NCI-H1092 (cell line): ENCODE results near the gene CDC14A.
"Not testable (repeated sequence)": the region's sequence is repeated elsewhere in the genome, so short reads cannot be mapped to it uniquely, and the experiment has no call there.

Experiments used
- DNase-seq: peaks from one replicate; lab custom pipeline; 2025; lab: John Stamatoyannopoulos, UW

The CDC14A gene

GRCh38 chr1:100404821-100405220 is 52.5 kb downstream of the CDC14A start:
- no peak for DNase-seq

DNA sequence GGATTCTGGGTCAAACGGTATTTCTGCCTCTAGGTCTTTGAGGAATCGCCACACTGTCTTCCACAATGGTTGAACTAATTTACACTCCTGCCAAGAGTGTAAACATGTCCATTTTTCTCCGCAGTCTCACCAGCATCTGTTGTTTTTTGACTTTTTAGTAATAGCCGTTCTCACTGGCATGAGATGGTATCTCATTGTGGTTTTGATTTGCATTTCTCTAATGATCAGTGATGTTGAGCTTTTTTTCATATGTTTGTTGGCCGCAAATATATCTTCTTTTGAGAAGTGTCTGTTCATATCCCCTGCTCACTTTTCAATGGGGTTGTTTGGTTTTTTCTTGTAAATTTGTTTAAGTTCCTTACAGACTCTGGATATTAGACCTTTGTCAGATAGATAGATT is 53.6 kb downstream of the CDC14A start:
- DNase-seq, result not testable (repeated sequence)

GRCh38 chr1:100407390-100407789 is 55.1 kb downstream of the CDC14A start:
- not testable (repeated sequence) for DNase-seq

DNA sequence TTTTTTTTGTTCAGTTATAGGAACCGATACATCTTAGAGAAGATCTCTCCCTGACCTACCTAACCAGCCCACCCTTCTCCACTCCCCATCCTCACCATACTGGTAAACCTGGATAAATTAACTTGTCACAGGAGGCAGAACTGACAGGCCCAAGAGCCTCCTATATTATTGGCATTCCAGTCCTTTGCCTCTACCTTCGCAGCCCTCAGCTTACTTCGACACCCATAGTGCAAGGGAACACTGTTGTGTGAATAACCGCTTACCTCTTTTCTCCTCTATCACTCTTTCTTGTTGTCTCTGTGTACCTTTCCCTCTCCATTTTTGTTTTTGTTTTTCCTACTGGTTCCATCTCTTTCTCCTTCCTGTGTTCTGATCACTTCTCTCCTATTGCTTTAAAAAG is 58.7 kb downstream of the CDC14A start:
- no peak for DNase-seq

DNA sequence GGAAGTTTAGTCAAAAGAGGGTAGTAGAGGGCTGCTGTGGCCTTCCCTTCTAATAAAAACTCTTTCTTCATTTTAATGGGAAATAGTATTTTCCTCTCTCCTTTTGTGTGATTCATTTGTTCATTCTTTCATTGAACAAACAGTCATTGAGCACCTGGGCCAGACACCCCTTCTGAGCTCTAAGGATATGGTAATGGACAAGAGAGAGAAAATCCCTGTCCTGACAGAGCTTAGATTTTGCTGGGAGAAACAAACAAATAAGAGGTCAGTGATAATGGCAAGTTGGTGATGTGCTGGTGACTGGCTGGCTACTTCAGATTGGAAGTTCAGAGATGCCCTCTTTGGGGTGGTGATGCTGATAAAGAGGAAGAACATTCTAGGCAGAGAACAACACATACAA is 59.3 kb downstream of the CDC14A start:
- no peak for DNase-seq

DNA sequence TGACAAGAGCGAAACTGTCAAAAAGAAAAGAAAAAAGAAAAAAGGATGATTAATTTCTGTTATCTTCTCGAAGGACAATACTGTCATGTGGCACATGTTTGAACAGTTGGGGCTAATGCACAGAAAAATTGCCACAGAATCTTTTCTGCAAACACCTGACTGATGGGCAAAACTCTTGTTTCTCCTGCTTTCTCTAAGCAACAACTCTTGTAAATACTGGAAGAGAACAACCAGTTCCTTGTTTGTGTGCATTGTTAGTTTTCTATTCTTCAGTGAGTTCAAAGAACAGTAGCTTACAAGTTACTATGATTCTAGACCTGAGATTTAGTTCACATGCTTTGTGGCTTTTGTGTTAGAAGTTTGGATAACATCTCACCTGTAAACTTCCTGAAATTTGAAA is 60.7 kb downstream of the CDC14A start:
- no peak for DNase-seq

- no peak for DNase-seq
These were observed 62.6 kb downstream of the CDC14A start for GRCh38 chr1:100414693-100415497.

DNA sequence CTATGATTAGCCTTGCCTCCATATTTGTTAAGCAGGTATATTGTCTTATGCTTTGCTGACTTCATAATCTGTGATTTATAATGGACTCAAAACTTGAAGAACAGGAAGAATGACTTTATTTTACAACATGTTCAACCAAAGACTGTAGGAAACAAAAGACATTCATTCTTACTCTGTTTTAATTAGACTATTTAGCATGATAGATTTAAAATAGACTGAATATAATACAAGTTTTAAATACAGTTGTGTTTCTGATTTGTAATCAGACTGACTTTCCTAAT is 63.1 kb downstream of the CDC14A start:
- no peak for DNase-seq

GRCh38 chr1:100419072-100419471 is 66.8 kb downstream of the CDC14A start:
- DNase-seq, result no peak

- no peak for DNase-seq
These were observed 69.8 kb downstream of the CDC14A start for GRCh38 chr1:100422065-100422464.

DNA sequence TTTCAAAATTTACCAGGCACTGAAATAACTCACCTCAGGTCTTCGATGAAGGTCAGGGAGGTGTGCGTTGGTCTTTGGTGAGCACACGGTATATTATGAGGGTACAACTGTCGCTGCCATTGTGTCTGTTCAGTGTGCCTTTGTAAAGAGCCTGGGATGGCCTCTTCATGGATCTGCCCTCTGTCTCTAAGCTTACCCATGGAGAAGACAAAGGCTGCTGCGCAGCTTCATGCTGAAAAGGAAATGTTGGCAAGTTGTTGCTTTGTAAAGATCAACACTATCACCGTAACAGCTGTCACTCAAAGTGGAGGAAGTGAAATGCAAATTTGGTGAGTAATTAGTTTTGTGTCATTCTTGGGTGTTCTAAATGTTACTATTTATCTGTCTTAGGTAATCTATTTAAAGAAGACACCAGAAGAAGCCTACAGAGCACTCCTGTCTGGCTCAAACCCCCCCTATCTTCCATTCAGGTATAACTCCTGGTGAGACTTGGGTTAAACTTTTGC is 71.6 kb downstream of the CDC14A start:
- DNase-seq, result no peak

- no peak for DNase-seq
These were observed 75.9 kb downstream of the CDC14A start for GRCh38 chr1:100428160-100428559.

DNA sequence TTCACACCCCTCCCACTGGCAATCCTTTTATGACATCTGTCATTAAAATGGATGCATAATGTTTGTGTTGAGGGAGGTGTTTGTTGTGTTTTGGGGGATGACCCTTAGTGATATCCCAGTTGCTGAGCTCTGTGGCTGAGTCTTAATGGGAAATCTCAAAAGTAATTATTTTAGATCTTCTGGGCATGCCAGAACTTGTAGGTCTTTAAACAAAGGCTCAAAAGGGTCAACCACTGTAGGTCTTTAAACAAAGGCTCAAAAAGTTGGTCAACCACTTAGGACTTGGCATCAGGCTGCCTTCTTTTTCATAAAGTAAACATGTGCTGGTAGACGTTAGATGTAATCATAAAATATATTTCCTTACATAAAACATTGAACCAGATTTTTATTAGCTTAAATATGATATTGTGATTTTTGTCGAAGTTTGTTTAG is 78.0 kb downstream of the CDC14A start:
- DNase-seq, result no peak

DNA sequence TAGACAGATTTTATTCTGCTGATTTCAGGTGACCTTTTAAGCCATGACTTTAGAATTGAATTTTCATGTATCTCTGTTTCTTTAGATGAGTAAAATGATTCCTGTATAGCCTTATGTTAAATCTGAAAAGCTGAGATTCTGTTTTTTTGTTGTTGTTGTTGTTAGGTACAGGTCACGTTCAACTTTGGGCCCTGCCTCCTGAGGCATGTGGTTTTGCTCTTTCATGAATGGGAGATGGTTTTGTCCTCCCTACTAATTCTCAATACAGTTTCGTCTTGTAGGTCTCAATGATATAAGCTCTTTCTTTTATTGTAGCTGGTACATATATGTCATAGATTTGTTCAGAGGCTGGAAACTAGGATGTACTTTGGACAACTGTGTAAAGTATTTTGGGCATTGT is 79.6 kb downstream of the CDC14A start:
- DNase-seq, result no peak

- no peak for DNase-seq
These were observed 81.3 kb downstream of the CDC14A start for GRCh38 chr1:100433563-100433962.

GRCh38 chr1:100434831-100435230 is 82.5 kb downstream of the CDC14A start:
- DNase-seq, result no peak

- DNase-seq, result no peak
These were observed 86.1 kb downstream of the CDC14A start for GRCh38 chr1:100438375-100438774.

- DNase-seq, result no peak
These were observed 86.5 kb downstream of the CDC14A start for GRCh38 chr1:100438789-100439188.

GRCh38 chr1:100440075-100440809 is 87.9 kb downstream of the CDC14A start:
- no peak for DNase-seq

DNA sequence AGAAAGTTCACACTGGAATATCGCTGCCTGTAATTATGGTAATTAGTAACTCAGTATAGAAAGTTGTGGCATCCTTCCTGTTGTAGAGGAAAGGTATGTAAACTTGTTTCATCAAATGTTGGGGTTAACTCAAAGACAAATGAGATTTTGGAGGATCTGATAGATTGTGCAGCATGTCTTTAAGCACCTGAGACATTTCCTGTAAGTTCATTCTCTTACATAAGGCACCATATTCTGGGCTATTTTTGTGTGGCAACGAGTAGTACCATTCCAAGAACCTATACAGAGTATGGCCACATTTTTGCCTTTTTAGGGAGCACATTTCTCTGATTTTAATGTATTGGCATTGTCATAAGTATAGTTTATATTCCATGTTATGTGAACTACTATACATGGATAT is 88.8 kb downstream of the CDC14A start:
- DNase-seq, result no peak

DNA sequence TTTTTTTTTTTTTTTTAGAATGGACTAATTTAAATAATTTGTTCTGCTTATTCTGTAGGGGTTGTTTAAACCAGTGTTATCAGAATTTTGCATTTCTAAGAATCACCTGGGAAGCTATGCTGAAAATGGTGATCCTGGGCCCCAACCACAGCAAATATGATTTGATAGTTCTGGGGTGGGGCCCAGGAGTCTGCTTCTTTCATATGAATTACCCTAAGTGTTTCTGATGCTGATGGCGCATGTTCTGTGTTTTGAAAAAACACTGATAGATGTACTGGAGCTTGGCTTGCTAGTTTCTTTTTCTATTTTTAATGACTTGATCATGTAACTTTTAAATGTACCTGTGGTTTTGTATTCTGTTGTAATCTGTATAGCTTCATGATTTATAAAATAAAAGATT is 89.3 kb downstream of the CDC14A start:
- no peak for DNase-seq

DNA sequence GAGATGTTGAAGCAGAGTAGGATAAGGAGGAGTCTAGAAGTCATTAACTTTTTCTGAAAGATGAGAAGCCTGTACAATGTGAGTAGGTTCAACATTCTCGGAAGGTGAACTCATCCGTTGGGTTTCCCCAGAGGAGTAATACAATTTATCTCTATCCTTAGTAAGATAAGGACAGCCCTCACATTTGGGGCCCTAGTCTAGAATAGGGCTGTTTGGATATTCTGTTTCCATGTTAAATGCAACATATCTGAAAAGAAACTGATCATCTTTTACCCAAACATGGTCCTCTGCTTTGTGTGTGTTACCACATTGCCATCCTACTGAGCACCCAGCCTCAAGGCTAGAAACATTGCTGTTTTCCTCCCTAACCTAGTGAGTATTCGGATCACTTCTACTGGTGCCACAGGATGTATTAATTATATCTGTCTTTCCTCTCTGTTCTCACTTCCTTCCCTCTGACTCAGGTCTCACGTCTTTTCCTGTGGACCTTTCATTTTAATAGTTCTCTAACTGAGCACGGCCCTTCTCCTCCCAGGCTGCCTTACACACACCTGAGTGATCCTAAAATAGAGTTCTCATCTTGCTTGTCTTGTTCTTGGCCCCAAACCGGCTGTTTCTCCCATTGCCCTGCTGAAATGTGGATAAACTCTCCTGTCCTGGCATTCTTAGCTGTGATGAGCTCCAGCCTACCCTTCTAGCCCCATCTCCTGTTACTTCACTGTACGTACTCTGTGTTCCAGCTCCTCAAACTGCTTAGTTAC is 91.7 kb downstream of the CDC14A start:
- DNase-seq, result no peak

- no peak for DNase-seq
These were observed 93.3 kb downstream of the CDC14A start for GRCh38 chr1:100445565-100445964.
